ENCODE data around the gene MACROD2. TPM values are rescaled to one million over a fixed set of nuclear protein-coding genes. Genes with fewer than 3 reads are reported as not detected.

The MACROD2 gene
- total RNA-seq, 2 donors from 2014 or later, result 8.3 to 21.8 TPM

DNA sequence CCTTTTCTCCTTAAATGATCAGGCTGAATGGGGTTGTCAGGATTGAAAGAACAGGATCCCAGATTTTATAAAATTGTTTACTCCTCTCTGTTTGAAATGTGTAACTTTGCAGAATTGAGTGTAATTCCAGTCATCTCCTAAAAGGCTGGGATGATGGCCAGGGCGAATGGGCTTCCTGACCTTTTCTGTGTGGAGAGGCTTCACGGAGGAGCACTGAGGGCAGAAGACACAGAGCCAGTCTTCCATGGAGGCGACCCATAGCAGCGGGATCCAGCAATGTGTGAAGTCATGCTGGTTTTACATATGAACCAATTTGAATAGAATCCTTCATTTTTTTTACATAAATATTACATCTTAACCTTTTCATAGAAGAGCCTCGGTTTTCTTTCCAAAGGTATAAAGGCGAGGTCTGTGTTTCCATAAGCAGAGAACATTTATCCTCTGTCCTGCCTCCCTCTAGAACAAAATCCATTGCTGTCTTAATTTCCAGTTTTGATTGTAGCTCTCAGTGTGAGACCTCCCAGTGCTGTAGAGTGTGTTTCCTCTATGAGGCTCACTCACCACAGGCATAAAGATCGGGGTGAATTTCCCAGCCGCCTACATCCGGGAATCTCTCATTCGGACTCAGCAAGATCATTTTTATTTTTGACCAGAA is 711.8 kb downstream of the MACROD2 start:
- Histone ChIP-seq H3K27ac (no peak overlapping the region), H3K36me3 (replicated peaks in 1 of 2; ENCODE audit: insufficient read depth in 1 of 2, low read depth in 2 of 2) (no peaks in the 10 kb centered on the region), H3K9me3 (no peaks in the 10 kb centered on the region), H3K27me3 (no peaks in the 10 kb centered on the region), H3K4me3 (no peak overlapping the region), H3K4me1 (peaks cover 2% of the 10 kb centered on the region)
- TF ChIP-seq POLR2A (IDR thresholded peaks at IDR 0.05), result no peak
- TF ChIP-seq, protein P1, sequence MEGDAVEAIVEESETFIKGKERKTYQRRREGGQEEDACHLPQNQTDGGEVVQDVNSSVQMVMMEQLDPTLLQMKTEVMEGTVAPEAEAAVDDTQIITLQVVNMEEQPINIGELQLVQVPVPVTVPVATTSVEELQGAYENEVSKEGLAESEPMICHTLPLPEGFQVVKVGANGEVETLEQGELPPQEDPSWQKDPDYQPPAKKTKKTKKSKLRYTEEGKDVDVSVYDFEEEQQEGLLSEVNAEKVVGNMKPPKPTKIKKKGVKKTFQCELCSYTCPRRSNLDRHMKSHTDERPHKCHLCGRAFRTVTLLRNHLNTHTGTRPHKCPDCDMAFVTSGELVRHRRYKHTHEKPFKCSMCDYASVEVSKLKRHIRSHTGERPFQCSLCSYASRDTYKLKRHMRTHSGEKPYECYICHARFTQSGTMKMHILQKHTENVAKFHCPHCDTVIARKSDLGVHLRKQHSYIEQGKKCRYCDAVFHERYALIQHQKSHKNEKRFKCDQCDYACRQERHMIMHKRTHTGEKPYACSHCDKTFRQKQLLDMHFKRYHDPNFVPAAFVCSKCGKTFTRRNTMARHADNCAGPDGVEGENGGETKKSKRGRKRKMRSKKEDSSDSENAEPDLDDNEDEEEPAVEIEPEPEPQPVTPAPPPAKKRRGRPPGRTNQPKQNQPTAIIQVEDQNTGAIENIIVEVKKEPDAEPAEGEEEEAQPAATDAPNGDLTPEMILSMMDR (IDR thresholded peaks at IDR 0.05), result no peak
- WGBS, 2 donors, result 87 to 89% methylated on average over 10 of the region's 10 CpGs
- DNase-seq, result no peak
- intact Hi-C loops (cut with DNase I), result no loop called here
- ATAC-seq, result no peak

DNA sequence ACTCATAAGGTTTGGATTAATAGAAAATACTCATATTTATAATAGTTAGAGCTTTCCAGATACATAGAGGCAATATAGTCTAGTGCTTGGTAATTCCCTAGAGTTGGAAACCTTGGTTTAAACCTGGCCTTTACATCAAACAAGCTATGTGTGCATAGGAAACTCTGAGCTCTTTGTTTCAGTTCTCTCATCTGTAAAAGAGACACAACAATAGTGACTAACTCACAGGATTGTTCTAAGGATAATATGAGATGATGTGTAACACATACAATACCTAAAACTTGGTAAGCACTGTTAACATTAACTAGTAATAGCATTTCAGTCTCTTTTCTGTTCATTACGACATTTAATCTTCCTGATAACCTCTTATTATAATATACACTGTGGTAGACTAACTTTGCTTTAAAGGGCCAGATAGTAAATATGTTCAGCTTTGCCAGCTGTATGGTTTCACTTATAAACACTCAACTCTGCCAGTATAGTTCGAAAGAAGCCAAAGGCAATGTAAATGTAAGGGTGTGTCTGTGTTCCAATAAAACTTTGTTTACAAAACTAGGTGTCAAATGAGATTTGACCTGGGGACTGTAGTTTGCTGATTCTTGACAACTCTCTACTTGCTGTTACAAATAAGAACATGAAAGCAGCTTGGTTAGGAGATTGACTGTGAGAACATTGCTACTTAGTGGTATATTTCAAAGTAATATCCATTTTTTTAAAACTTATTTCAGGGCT is 712.7 kb downstream of the MACROD2 start:
- Histone ChIP-seq H3K27ac (no peak overlapping the region), H3K4me1 (peaks cover 10% of the 10 kb centered on the region), H3K36me3 (replicated peaks in 1 of 2; ENCODE audit: insufficient read depth in 1 of 2, low read depth in 2 of 2) (no peaks in the 10 kb centered on the region), H3K9me3 (no peaks in the 10 kb centered on the region), H3K4me3 (no peak overlapping the region), H3K27me3 (no peaks in the 10 kb centered on the region)
- TF ChIP-seq, protein P1 (IDR thresholded peaks at IDR 0.05), result no peak
- no peak for TF ChIP-seq POLR2A (IDR thresholded peaks at IDR 0.05)
- ATAC-seq (no peak), DNase-seq (no peak)
- WGBS, 2 donors, result 41% methylated on average over 2 of the region's 2 CpGs
- intact Hi-C loops (cut with DNase I), result no loop called here

DNA sequence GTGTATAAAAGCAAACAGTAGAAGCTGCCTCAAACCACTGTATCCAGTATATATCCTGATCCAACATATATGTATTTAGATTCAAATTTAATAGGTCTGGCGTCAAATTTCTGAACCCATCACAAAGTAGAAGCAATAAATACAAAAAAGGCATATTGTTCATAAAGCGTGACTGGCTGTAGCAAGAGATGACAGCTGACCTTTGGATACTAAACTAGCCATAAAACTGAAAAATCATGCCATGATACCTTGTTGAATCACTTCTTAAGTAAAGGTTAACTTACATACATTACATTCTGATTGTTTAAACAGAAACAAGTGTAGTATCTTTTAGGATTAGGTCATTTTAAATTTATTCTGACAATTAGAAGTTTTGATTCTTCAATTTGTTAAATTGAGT is 714.1 kb downstream of the MACROD2 start:
- Histone ChIP-seq H3K27ac (no peak overlapping the region), H3K4me3 (no peak overlapping the region), H3K9me3 (no peaks in the 10 kb centered on the region), H3K4me1 (peaks cover 10% of the 10 kb centered on the region), H3K27me3 (no peaks in the 10 kb centered on the region), H3K36me3 (replicated peaks in 1 of 2; ENCODE audit: insufficient read depth in 1 of 2, low read depth in 2 of 2) (no peaks in the 10 kb centered on the region)
- 60 to 87% methylated on average over 2 of the region's 2 CpGs for WGBS, 2 donors
- TF ChIP-seq POLR2A (IDR thresholded peaks at IDR 0.05), result no peak
- TF ChIP-seq, protein P1 (IDR thresholded peaks at IDR 0.05), result no peak
- ATAC-seq (no peak), DNase-seq (no peak)
- intact Hi-C loops (cut with DNase I), result no loop called here

DNA sequence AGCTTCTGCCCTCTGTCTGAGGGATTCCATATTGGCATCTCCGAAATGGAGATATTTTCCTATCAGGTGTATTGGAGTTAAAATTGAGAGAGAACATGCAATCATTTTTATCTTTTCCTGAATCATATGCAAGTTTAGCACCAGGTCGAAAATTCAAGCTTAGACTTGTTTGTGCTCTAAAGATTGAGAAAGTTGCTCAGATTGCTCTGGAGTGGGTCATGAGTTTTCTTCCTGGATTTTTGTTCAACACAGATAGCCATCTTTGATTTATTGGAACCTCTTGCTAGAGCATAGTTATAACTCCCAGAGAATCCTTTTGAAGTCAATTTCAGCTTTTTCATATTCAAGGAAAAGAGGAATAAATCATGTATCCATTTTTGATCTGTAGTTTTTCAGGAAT is 715.6 kb downstream of the MACROD2 start:
- Histone ChIP-seq H3K9me3 (no peaks in the 10 kb centered on the region), H3K4me1 (peaks cover 10% of the 10 kb centered on the region), H3K36me3 (replicated peaks in 1 of 2; ENCODE audit: insufficient read depth in 1 of 2, low read depth in 2 of 2) (no peaks in the 10 kb centered on the region), H3K27me3 (no peaks in the 10 kb centered on the region), H3K4me3 (no peak overlapping the region), H3K27ac (no peak overlapping the region)
- WGBS, 2 donors, result 52 to 54% methylated on average over 2 of the region's 2 CpGs
- TF ChIP-seq POLR2A (IDR thresholded peaks at IDR 0.05), result no peak
- TF ChIP-seq, protein P1 (IDR thresholded peaks at IDR 0.05), result no peak
- ATAC-seq (no peak), DNase-seq (no peak)
- intact Hi-C loops (cut with DNase I), result no loop called here

All from body of pancreas (tissue), 4 donors.